HCT116 (cell line): ENCODE data around the gene ID1. TPM values are rescaled to one million over a fixed set of nuclear protein-coding genes. Genes with fewer than 3 reads are reported as not detected.

ENCODE experiments used
- ATAC-seq: fragments of 200-7000 bp; cut with Tn5 transposase; 2 replicates; pipeline ENCODE4 v1.9.1; 2020; ENCODE audit warnings: mild to moderate bottlenecking, moderate library complexity
- BruUV-seq: library from RNA; stranded (reverse); fragments of 400-500 nt; replicated peaks from 2 replicates; lab custom pipeline; 2021; lab: Mats Ljungman, UMichigan
- CTCF ChIA-PET: fragments of 300-600 bp; sonication (Branson Sonifier 250); formaldehyde crosslinking; loops from one replicate; lab custom pipeline; 2021; ENCODE audit warnings: antibody characterized with exemption; lab: Charles Lee
- POLR2A ChIA-PET: fragments of 300-600, 350-600 bp; sonication (Branson Sonifier 250); formaldehyde crosslinking; loops from one replicate; lab custom pipeline; 2021; ENCODE audit warnings: antibody characterized with exemption; lab: Charles Lee
- RAD21 ChIA-PET, 2 experiments: fragments of 300-600 bp; sonication (Branson Sonifier 250); formaldehyde crosslinking; loops; one replicate each; lab custom pipeline; 2023; ENCODE audit warnings: low total read pairs in 2 of 2; ENCODE audit not compliant: uncharacterized antibody in 2 of 2, unreplicated experiment in 2 of 2, low non-redundant PET in 1 of 2; lab: Charles Lee
- DNase-seq: peaks from one replicate; pipeline ENCODE4 v3.0.0-alpha.2; 2010; ENCODE audit warnings: low read depth, low spot score
- H2AFZ ChIP-seq: fragments of 200-600 bp; shearing (Covaris generic), sonication (generic); 2 replicates; pipeline ENCODE4 v1.6.1; 2017; ENCODE audit warnings: low read depth, mixed run types, mixed read lengths, antibody characterized with exemption, low read length; ENCODE audit not compliant: poor library complexity, severe bottlenecking
- H3K27ac ChIP-seq: 2 replicates; pipeline ENCODE4 v1.5.1; 2012; ENCODE audit warnings: low read depth, low read length
- H3K27me3 ChIP-seq: fragments of 200-600 bp; sonication (generic); 2 replicates; pipeline ENCODE4 v1.6.1; 2016; ENCODE audit warnings: mixed run types, low read length, mixed read lengths; ENCODE audit not compliant: insufficient read depth
- H3K36me3 ChIP-seq, 2 experiments: fragments of 200-500 bp in 1 of 2; fragments of 200-600 bp in 1 of 2; sonication (Bioruptor generic) in 1 of 2; sonication (generic) in 1 of 2; 2 replicates each; pipeline versions ENCODE4 v1.5.1 to v1.6.1; 2014 to 2016; ENCODE audit warnings: low read length in 2 of 2, inconsistent platforms in 1 of 2, mixed read lengths in 1 of 2, mixed run types in 1 of 2; ENCODE audit not compliant: insufficient read depth in 2 of 2, control insufficient read depth in 1 of 2
- H3K4me1 ChIP-seq, 2 experiments: fragments of 200-600 bp in 1 of 2; sonication (generic) in 1 of 2; 2 replicates each; pipeline versions ENCODE4 v1.5.1 to v1.6.1; 2012 to 2017; ENCODE audit warnings: low read length in 2 of 2, inconsistent platforms in 1 of 2, mild to moderate bottlenecking in 1 of 2, mixed read lengths in 1 of 2, mixed run types in 1 of 2, moderate library complexity in 1 of 2; ENCODE audit not compliant: insufficient read depth in 2 of 2, control insufficient read depth in 1 of 2
- H3K4me2 ChIP-seq: fragments of 200-600 bp; sonication (generic); 2 replicates; pipeline ENCODE4 v1.6.1; 2017; ENCODE audit warnings: mixed run types, low read length, mixed read lengths
- H3K4me3 ChIP-seq, 2 experiments: fragments of 200-600 bp in 1 of 2; sonication (generic) in 1 of 2; replicated peaks in 1 of 2; 2 replicates each; pipeline ENCODE4 v1.5.1; 2011 to 2016; ENCODE audit warnings: low read length in 2 of 2, control low read depth in 1 of 2, low read depth in 1 of 2, mild to moderate bottlenecking in 1 of 2, mixed read lengths in 1 of 2, mixed run types in 1 of 2
- H3K79me2 ChIP-seq: fragments of 200-600 bp; sonication (generic); 2 replicates; pipeline ENCODE4 v1.6.1; 2017; ENCODE audit warnings: mild to moderate bottlenecking, mixed run types, low read length, moderate library complexity, mixed read lengths; ENCODE audit not compliant: insufficient read depth
- H3K9ac ChIP-seq: fragments of 200-600 bp; sonication (generic); 2 replicates; pipeline ENCODE4 v1.6.1; 2016; ENCODE audit warnings: low read length, mixed read lengths
- H3K9me2 ChIP-seq: fragments of 200-600 bp; sonication (generic), shearing (Covaris generic); 2 replicates; pipeline ENCODE4 v1.6.1; 2017; ENCODE audit warnings: mixed run types, mild to moderate bottlenecking, moderate library complexity; ENCODE audit not compliant: insufficient read depth
- H3K9me3 ChIP-seq, 2 experiments: fragments of 200-500 bp in 1 of 2; fragments of 200-600 bp in 1 of 2; sonication (Bioruptor generic) in 1 of 2; sonication (generic) in 1 of 2; 2 replicates each; pipeline ENCODE4 v1.6.1; 2014 to 2017; ENCODE audit warnings: low read length in 2 of 2, mixed read lengths in 2 of 2, inconsistent platforms in 1 of 2, low read depth in 1 of 2, mild to moderate bottlenecking in 1 of 2, mixed run types in 1 of 2, moderate library complexity in 1 of 2; ENCODE audit not compliant: control insufficient read depth in 1 of 2, insufficient read depth in 1 of 2
- H4K20me1 ChIP-seq: fragments of 200-600 bp; sonication (generic), shearing (Covaris generic); 2 replicates; pipeline ENCODE4 v1.6.1; 2017; ENCODE audit warnings: mixed run types, mild to moderate bottlenecking, moderate library complexity; ENCODE audit not compliant: insufficient read depth
- ATF3 ChIP-seq: IDR thresholded peaks from 2 replicates; pipeline ENCODE4 v1.6.1; 2012
- CBX3 ChIP-seq: IDR thresholded peaks from 2 replicates; pipeline ENCODE4 v1.6.1; 2012; ENCODE audit warnings: low read depth
- CEBPB ChIP-seq: IDR thresholded peaks from 2 replicates; pipeline ENCODE4 v1.6.1; 2012; ENCODE audit warnings: low read depth
- CTCF ChIP-seq, 3 experiments: fragments of 200-600 bp in 1 of 3; sonication (generic) in 1 of 3; IDR thresholded peaks in 2 of 3; conservative IDR thresholded peaks in 1 of 3; 2 replicates each; pipeline ENCODE4 v1.5.1; 2012 to 2017; ENCODE audit warnings: low read depth in 2 of 3, low read length in 2 of 3, antibody characterized with exemption in 1 of 3, borderline replicate concordance in 1 of 3, control low read depth in 1 of 3, mild to moderate bottlenecking in 1 of 3, mixed read lengths in 1 of 3, mixed run types in 1 of 3, moderate library complexity in 1 of 3; ENCODE audit not compliant: insufficient read depth in 1 of 3
- EGR1 ChIP-seq: IDR thresholded peaks from 2 replicates; pipeline ENCODE4 v1.6.1; 2012; ENCODE audit warnings: low read depth
- EZH2 ChIP-seq: fragments of 200-600 bp; sonication (generic); IDR thresholded peaks from 2 replicates; pipeline ENCODE4 v1.6.1; 2017; ENCODE audit warnings: antibody characterized with exemption, mixed run types
- EZH2phosphoT487 ChIP-seq: fragments of 200-600 bp; IDR thresholded peaks from 2 replicates; pipeline ENCODE4 v1.6.1; 2018; ENCODE audit warnings: antibody characterized with exemption, borderline replicate concordance
- FOSL1 ChIP-seq: IDR thresholded peaks from 2 replicates; pipeline ENCODE4 v1.6.1; 2012; ENCODE audit warnings: low read depth
- JUND ChIP-seq: IDR thresholded peaks from 2 replicates; pipeline ENCODE4 v1.6.1; 2012
- MAX ChIP-seq: IDR thresholded peaks from 2 replicates; pipeline ENCODE4 v1.6.1; 2012
- POLR2A ChIP-seq: IDR thresholded peaks from 2 replicates; pipeline ENCODE4 v1.7.0; 2011; ENCODE audit warnings: borderline replicate concordance; ENCODE audit not compliant: insufficient read depth, insufficient read length; ENCODE audit errors: extremely low read depth
- POLR2AphosphoS5 ChIP-seq: IDR thresholded peaks from 2 replicates; pipeline ENCODE4 v1.6.1; 2011; ENCODE audit warnings: mild to moderate bottlenecking, low read depth, low read length, moderate library complexity
- RAD21 ChIP-seq: IDR thresholded peaks from 2 replicates; pipeline ENCODE4 v1.6.1; 2012; ENCODE audit warnings: low read depth, mild to moderate bottlenecking
- REST ChIP-seq: IDR thresholded peaks from 2 replicates; pipeline ENCODE4 v1.6.1; 2012; ENCODE audit warnings: low read depth
- SIN3A ChIP-seq: IDR thresholded peaks from 2 replicates; pipeline ENCODE4 v1.6.1; 2012; ENCODE audit warnings: low read depth
- SP1 ChIP-seq: IDR thresholded peaks from 2 replicates; pipeline ENCODE4 v1.6.1; 2012; ENCODE audit warnings: low read depth
- SRF ChIP-seq: IDR thresholded peaks from 2 replicates; pipeline ENCODE4 v1.6.1; 2012; ENCODE audit warnings: low read depth
- ZBTB33 ChIP-seq: IDR thresholded peaks from 2 replicates; pipeline ENCODE4 v1.6.1; 2011; ENCODE audit warnings: mild to moderate bottlenecking, low read length, moderate library complexity; ENCODE audit not compliant: insufficient replicate concordance; ENCODE audit errors: extremely low read depth
- ZFX ChIP-seq: fragments of 450-650 bp; IDR thresholded peaks from 2 replicates; pipeline ENCODE4 v1.6.1; 2017
- ZNF274 ChIP-seq: fragments of 200-500 bp; sonication (Bioruptor generic); IDR thresholded peaks from 2 replicates; pipeline ENCODE4 v1.6.1; 2014; ENCODE audit warnings: mild to moderate bottlenecking, low read depth, low read length, inconsistent platforms
- intact Hi-C: fragments of 100-400 bp; cut with micrococcal nuclease; formaldehyde crosslinking; loops from 2 replicates; pipeline ENCODE4 v1.10.0; 2022
- total RNA-seq: library from RNA; stranded (reverse); gene quantifications from one replicate; pipeline ENCODE4 v1.2.1, GENCODE V29; 2021; ENCODE audit not compliant: unreplicated experiment

Gene ID1
- total RNA-seq, 1 experiment from 2014 or later = 811 TPM

GRCh38 chr20:31562241-31562640 lies 42.8 kb upstream of the ID1 start:
- intact Hi-C loops = loop anchor here (5.0 kb wide), 1 partner anchor 160 kb away; the partner anchor contains the start of gene BCL2L1
- ATAC-seq (no peak), DNase-seq (peak; percentile 42)
- H2AFZ ChIP-seq = no peak overlapping the region
- H3K9ac ChIP-seq = peak overlapping the region; percentile 65
- H4K20me1 ChIP-seq = no peaks in the 10 kb centered on the region
- H3K9me3 ChIP-seq = no peaks in the 10 kb centered on the region
- peak overlapping the region; percentile 69 for H3K4me2 ChIP-seq
- no peak overlapping the region for H3K4me3 ChIP-seq
- peak overlapping the region; percentile 93 for H3K27ac ChIP-seq
- no peaks in the 10 kb centered on the region for H3K9me2 ChIP-seq
- TF ChIP-seq JUND (no peak), ZNF274 (no peak), CTCF (IDR thresholded peaks at IDR 0.05 in 2 of 3, conservative IDR thresholded peaks at IDR 0.05 in 1 of 3; ENCODE audit: borderline replicate concordance in 1 of 3, insufficient read depth in 1 of 3, low read depth in 2 of 3, low read length in 2 of 3) (no peak), RAD21 (no peak), POLR2AphosphoS5 (no peak), POLR2A (no peak), MAX (no peak), EZH2 (no peak), EGR1 (no peak), FOSL1 (no peak), SRF (no peak), ATF3 (no peak), CBX3 (no peak), ZBTB33 (no peak), SP1 (no peak), EZH2phosphoT487 (no peak), ZFX (no peak), SIN3A (no peak), REST (no peak), CEBPB (no peak)
- H3K27me3 ChIP-seq = no peaks in the 10 kb centered on the region
- POLR2A ChIA-PET = interaction anchor here (1.0 to 28.6 kb wide), 6 partner anchors 9 to 42 kb away, joined by 3 to 1106 read pairs (median 6); partner anchors contain the start of gene ID1
- H3K36me3 ChIP-seq = peaks cover 0 to 39% of the 10 kb centered on the region in 2 experiments; a peak in 2 of 4 replicates
- RAD21 ChIA-PET = interaction anchor here (0.7 to 5.4 kb wide), 6 partner anchors 11 to 100 kb away, joined by 3 to 102 read pairs (median 6); no protein-coding TSS in a partner anchor
- peaks cover 5% of the 10 kb centered on the region; the same call in 1 of the 2 replicates for H3K79me2 ChIP-seq
- no TSS peak for BruUV-seq
- H3K4me1 ChIP-seq = peaks cover 92 to 99% of the 10 kb centered on the region in 2 experiments
- CTCF ChIA-PET = interaction anchor here (1.1 to 14.5 kb wide), 13 partner anchors 9 to 161 kb away, joined by 3 to 589 read pairs (median 7); partner anchors contain the start of gene ID1
